Measurements from ENCODE around the gene UFSP1.
"Not testable (repeated sequence)": the region's sequence is repeated elsewhere in the genome, so short reads cannot be mapped to it uniquely, and the experiment has no call there.

Gene UFSP1

DNA sequence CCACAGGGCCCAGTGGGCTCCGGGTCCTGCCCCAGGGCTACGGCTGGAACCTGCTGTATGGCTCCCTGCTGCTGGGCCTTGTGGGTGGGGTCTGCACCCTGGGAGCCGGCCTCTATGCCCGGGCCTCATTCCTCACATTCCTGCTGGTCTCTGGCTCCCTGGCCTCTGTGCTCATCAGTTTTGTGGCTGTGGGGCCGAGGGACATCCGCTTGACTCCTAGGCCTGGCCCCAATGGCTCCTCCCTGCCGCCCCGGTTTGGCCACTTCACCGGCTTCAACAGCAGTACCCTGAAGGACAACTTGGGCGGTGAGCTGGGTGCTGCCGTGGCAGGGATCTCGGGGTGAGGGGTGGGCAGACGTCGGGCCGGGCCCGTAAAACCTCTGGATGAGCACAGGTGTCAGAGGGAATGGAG is 32.6 kb downstream of the UFSP1 start:
- Histone ChIP-seq H4K12ac (ENCODE audit: low read depth, low read length) (no peak overlapping the region), H3K14ac (ENCODE audit: low read length) (peak overlapping the region; percentile 38), H3K18ac (ENCODE audit: low read length) (no peak overlapping the region), H3K4ac (ENCODE audit: low read depth, low read length) (peak overlapping the region; percentile 20), H3K79me1 (ENCODE audit: low read length) (peaks cover 12% of the 10 kb centered on the region), H3K27ac (ENCODE audit: low read depth, low read length) (peak overlapping the region; percentile 90), H3K36me3 (ENCODE audit: control insufficient read depth in 1 of 2, insufficient read depth in 2 of 2, low read length in 2 of 2) (peaks cover 28 to 29% of the 10 kb centered on the region in 2 experiments), H3K9ac (ENCODE audit: low read length) (no peak overlapping the region), H3K4me1 (ENCODE audit: control insufficient read depth in 1 of 2, insufficient read depth in 2 of 2, low read length in 2 of 2) (peaks cover 19 to 23% of the 10 kb centered on the region in 2 experiments), H3K4me2 (ENCODE audit: low read length) (peak overlapping the region; percentile 48), H2AK5ac (ENCODE audit: low read length) (no peak overlapping the region), H2AFZ (ENCODE audit: insufficient read depth, low read length, poor library complexity) (no peak overlapping the region), H3K9me3 (ENCODE audit: insufficient read depth, low read depth, low read length) (no peaks in the 10 kb centered on the region), H3K79me2 (ENCODE audit: control insufficient read depth, insufficient read depth, low read length, poor library complexity) (no peaks in the 10 kb centered on the region), H2BK12ac (ENCODE audit: low read length) (peak overlapping the region; percentile 20), H3K4me3 (ENCODE audit: low read depth, low read length) (no peak overlapping the region), H2BK120ac (ENCODE audit: insufficient read depth, low read length, poor library complexity) (peak overlapping the region; percentile 35), H3K23ac (ENCODE audit: low read length) (no peak overlapping the region), H3K27me3 (ENCODE audit: insufficient read depth, low read length) (no peaks in the 10 kb centered on the region), H2BK5ac (ENCODE audit: low read depth, low read length, poor library complexity) (peak overlapping the region; percentile 7), H4K8ac (ENCODE audit: low read depth, low read length) (no peak overlapping the region), H4K91ac (ENCODE audit: low read depth, low read length) (peak overlapping the region; percentile 74)
- DNase-seq: peak; percentile 94 to 95
- WGBS (ENCODE audit: extremely low coverage, insufficient coverage, insufficient read length): no CpG with 5 or more reads among the region's 16 CpGs

DNA sequence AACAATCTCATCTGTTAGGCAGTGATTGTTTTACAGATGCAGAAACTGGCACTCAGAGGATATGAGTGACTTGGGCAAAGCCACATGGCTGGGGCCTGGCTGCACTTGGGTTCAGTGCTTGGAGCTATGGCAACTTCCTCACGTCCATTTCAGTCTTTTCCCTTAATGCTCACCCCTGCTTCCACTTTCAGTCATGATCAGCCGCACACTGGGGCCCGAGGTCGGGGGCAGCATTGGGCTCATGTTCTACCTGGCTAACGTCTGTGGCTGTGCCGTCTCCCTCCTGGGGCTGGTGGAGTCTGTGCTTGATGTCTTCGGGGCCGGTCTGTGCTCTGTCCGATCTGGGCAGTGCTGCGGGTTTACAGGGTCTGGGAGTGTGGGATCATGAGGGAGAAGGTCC is 34.0 kb downstream of the UFSP1 start:
- H3K23ac ChIP-seq (ENCODE audit: low read length): no peak overlapping the region
- H2AK5ac ChIP-seq (ENCODE audit: low read length): no peak overlapping the region
- no peak overlapping the region for H3K4ac ChIP-seq (ENCODE audit: low read depth, low read length)
- H4K12ac ChIP-seq (ENCODE audit: low read depth, low read length): no peak overlapping the region
- H3K4me2 ChIP-seq (ENCODE audit: low read length): no peak overlapping the region
- no peak overlapping the region for H3K4me3 ChIP-seq (ENCODE audit: low read depth, low read length)
- H3K9ac ChIP-seq (ENCODE audit: low read length): no peak overlapping the region
- no peaks in the 10 kb centered on the region for H3K27me3 ChIP-seq (ENCODE audit: insufficient read depth, low read length)
- no peak overlapping the region for H4K91ac ChIP-seq (ENCODE audit: low read depth, low read length)
- H2BK5ac ChIP-seq (ENCODE audit: low read depth, low read length, poor library complexity): no peak overlapping the region
- H3K79me2 ChIP-seq (ENCODE audit: control insufficient read depth, insufficient read depth, low read length, poor library complexity): no peaks in the 10 kb centered on the region
- H2BK12ac ChIP-seq (ENCODE audit: low read length): no peak overlapping the region
- H3K9me3 ChIP-seq (ENCODE audit: insufficient read depth, low read depth, low read length): no peaks in the 10 kb centered on the region
- H4K8ac ChIP-seq (ENCODE audit: low read depth, low read length): no peak overlapping the region
- H3K27ac ChIP-seq (ENCODE audit: low read depth, low read length): no peak overlapping the region
- peaks cover 19 to 23% of the 10 kb centered on the region in 2 experiments for H3K4me1 ChIP-seq (ENCODE audit: control insufficient read depth in 1 of 2, insufficient read depth in 2 of 2, low read length in 2 of 2)
- peaks cover 12% of the 10 kb centered on the region for H3K79me1 ChIP-seq (ENCODE audit: low read length)
- H3K18ac ChIP-seq (ENCODE audit: low read length): peak overlapping the region; percentile 18
- no peak overlapping the region for H2BK120ac ChIP-seq (ENCODE audit: insufficient read depth, low read length, poor library complexity)
- DNase-seq: no peak
- no peak overlapping the region for H2AFZ ChIP-seq (ENCODE audit: insufficient read depth, low read length, poor library complexity)
- WGBS (ENCODE audit: extremely low coverage, insufficient coverage, insufficient read length): no CpG with 5 or more reads among the region's 10 CpGs
- peaks cover 15 to 16% of the 10 kb centered on the region in 2 experiments for H3K36me3 ChIP-seq (ENCODE audit: control insufficient read depth in 1 of 2, insufficient read depth in 2 of 2, low read length in 2 of 2)
- no peak overlapping the region for H3K14ac ChIP-seq (ENCODE audit: low read length)

DNA sequence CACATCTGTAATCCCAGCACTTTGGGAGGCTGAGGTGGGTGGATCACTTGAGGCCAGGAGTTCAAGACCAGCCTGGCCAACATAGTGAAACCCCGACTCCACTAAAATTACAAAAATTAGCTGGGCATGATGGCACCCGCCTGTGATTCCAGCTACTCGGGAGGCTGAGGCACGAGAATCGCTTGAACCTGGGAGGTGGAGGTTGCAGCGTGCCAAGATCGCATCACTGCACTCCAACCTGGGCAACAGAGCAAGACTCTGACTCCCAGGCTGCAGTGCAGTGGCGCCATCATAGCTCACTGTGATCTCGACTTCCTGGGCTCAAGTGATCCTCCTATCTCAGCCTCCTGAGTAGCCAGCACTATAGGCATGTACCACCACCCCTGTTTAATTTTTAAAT is 34.6 kb downstream of the UFSP1 start:
- not testable (repeated sequence) for H4K91ac ChIP-seq (ENCODE audit: low read depth, low read length); H2BK5ac ChIP-seq (ENCODE audit: low read depth, low read length, poor library complexity); H3K4ac ChIP-seq (ENCODE audit: low read depth, low read length); H2BK12ac ChIP-seq (ENCODE audit: low read length); H3K27ac ChIP-seq (ENCODE audit: low read depth, low read length); H3K14ac ChIP-seq (ENCODE audit: low read length); H3K4me3 ChIP-seq (ENCODE audit: low read depth, low read length); H3K9me3 ChIP-seq (ENCODE audit: insufficient read depth, low read depth, low read length); H3K18ac ChIP-seq (ENCODE audit: low read length); H3K23ac ChIP-seq (ENCODE audit: low read length); H3K4me2 ChIP-seq (ENCODE audit: low read length); H3K27me3 ChIP-seq (ENCODE audit: insufficient read depth, low read length); H2BK120ac ChIP-seq (ENCODE audit: insufficient read depth, low read length, poor library complexity); H4K8ac ChIP-seq (ENCODE audit: low read depth, low read length); H2AK5ac ChIP-seq (ENCODE audit: low read length); H3K9ac ChIP-seq (ENCODE audit: low read length); H4K12ac ChIP-seq (ENCODE audit: low read depth, low read length); DNase-seq; H3K79me2 ChIP-seq (ENCODE audit: control insufficient read depth, insufficient read depth, low read length, poor library complexity); H2AFZ ChIP-seq (ENCODE audit: insufficient read depth, low read length, poor library complexity)
- H3K79me1 ChIP-seq (ENCODE audit: low read length): peaks cover 12% of the 10 kb centered on the region
- no CpG with 5 or more reads among the region's 9 CpGs for WGBS (ENCODE audit: extremely low coverage, insufficient coverage, insufficient read length)
- peaks cover 8 to 10% of the 10 kb centered on the region in 2 experiments for H3K36me3 ChIP-seq (ENCODE audit: control insufficient read depth in 1 of 2, insufficient read depth in 2 of 2, low read length in 2 of 2)
- peaks cover 19 to 23% of the 10 kb centered on the region in 2 experiments for H3K4me1 ChIP-seq (ENCODE audit: control insufficient read depth in 1 of 2, insufficient read depth in 2 of 2, low read length in 2 of 2)

DNA sequence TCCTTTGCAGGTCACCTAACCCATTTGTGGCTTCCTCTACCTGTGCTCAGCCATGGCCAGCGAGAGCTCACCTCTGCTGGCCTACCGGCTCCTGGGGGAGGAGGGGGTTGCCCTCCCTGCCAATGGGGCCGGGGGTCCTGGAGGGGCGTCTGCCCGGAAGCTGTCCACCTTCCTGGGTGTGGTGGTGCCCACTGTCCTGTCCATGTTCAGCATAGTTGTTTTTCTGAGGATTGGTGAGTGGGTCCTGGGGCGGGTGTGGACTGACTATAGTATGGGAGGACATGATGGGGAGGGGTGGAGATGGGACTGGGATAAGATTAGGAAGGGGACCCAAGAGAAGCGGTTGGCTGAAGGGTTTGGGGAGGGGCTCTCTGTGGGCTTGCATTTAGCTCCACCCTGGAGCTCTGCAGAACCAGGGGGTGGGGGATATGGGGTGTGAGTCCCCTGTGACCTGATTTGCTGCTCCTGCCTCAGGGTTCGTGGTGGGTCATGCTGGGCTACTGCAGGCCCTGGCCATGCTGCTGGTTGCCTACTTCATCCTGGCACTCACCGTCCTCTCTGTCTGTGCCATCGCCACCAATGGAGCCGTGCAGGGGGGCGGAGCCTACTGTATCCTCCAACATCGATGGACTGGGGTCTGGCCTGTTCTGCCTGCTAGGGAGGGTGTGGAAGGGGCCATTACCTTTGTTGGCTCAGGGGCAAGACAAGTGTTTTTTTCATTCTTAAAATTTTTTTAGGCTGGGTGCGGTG is 35.2 kb downstream of the UFSP1 start:
- Histone ChIP-seq H3K79me2 (ENCODE audit: control insufficient read depth, insufficient read depth, low read length, poor library complexity) (no peaks in the 10 kb centered on the region), H4K91ac (ENCODE audit: low read depth, low read length) (no peak overlapping the region), H2BK120ac (ENCODE audit: insufficient read depth, low read length, poor library complexity) (no peak overlapping the region), H2AFZ (ENCODE audit: insufficient read depth, low read length, poor library complexity) (no peak overlapping the region), H4K8ac (ENCODE audit: low read depth, low read length) (no peak overlapping the region), H3K4ac (ENCODE audit: low read depth, low read length) (no peak overlapping the region), H4K12ac (ENCODE audit: low read depth, low read length) (peak overlapping the region; percentile 43), H2AK5ac (ENCODE audit: low read length) (no peak overlapping the region), H3K18ac (ENCODE audit: low read length) (no peak overlapping the region), H3K23ac (ENCODE audit: low read length) (no peak overlapping the region), H3K4me1 (ENCODE audit: control insufficient read depth in 1 of 2, insufficient read depth in 2 of 2, low read length in 2 of 2) (peaks cover 19 to 23% of the 10 kb centered on the region in 2 experiments), H3K79me1 (ENCODE audit: low read length) (peaks cover 12% of the 10 kb centered on the region), H3K4me2 (ENCODE audit: low read length) (no peak overlapping the region), H3K9ac (ENCODE audit: low read length) (no peak overlapping the region), H3K27me3 (ENCODE audit: insufficient read depth, low read length) (no peaks in the 10 kb centered on the region), H3K27ac (ENCODE audit: low read depth, low read length) (no peak overlapping the region), H2BK12ac (ENCODE audit: low read length) (no peak overlapping the region), H3K36me3 (ENCODE audit: control insufficient read depth in 1 of 2, insufficient read depth in 2 of 2, low read length in 2 of 2) (peaks cover 7 to 8% of the 10 kb centered on the region in 2 experiments), H3K4me3 (ENCODE audit: low read depth, low read length) (no peak overlapping the region), H3K9me3 (ENCODE audit: insufficient read depth, low read depth, low read length) (no peaks in the 10 kb centered on the region), H2BK5ac (ENCODE audit: low read depth, low read length, poor library complexity) (no peak overlapping the region), H3K14ac (ENCODE audit: low read length) (no peak overlapping the region)
- no CpG with 5 or more reads among the region's 14 CpGs for WGBS (ENCODE audit: extremely low coverage, insufficient coverage, insufficient read length)
- peak in 1 of 2 donors; percentile 14 for DNase-seq
